ENCODE data around the gene WAC.

The WAC gene

GRCh38 chr10:28580825-28581224 is 47.9 kb downstream of the WAC start:
- ChIA-PET POLR2A (no interaction called here), CTCF (no interaction called here)

GRCh38 chr10:28581916-28582315 is 49.0 kb downstream of the WAC start:
- no peak for DNase-seq (ENCODE audit: extremely low spot score)
- TF ChIP-seq HDGF (IDR thresholded peaks at IDR 0.05; ENCODE audit: borderline replicate concordance) (no peak), SUZ12 (IDR thresholded peaks at IDR 0.05) (no peak), PKNOX1 (IDR thresholded peaks at IDR 0.05) (no peak), NFRKB (IDR thresholded peaks at IDR 0.05) (no peak), FOXK2 (IDR thresholded peaks at IDR 0.05) (no peak), TARDBP (IDR thresholded peaks at IDR 0.05) (no peak), BHLHE40 (IDR thresholded peaks at IDR 0.05; ENCODE audit: borderline replicate concordance) (no peak), FOXM1 (IDR thresholded peaks at IDR 0.05; ENCODE audit: borderline replicate concordance) (no peak), ZNF384 (IDR thresholded peaks at IDR 0.05) (no peak), CTBP1 (IDR thresholded peaks at IDR 0.05; ENCODE audit: borderline replicate concordance) (no peak), L3MBTL2 (conservative IDR thresholded peaks at IDR 0.05) (no peak), SP1 (IDR thresholded peaks at IDR 0.05) (no peak), ARNT (IDR thresholded peaks at IDR 0.05) (no peak), FOXA1 (IDR thresholded peaks at IDR 0.05) (no peak), ELF4 (IDR thresholded peaks at IDR 0.05) (no peak), LEF1 (IDR thresholded peaks at IDR 0.05; ENCODE audit: borderline replicate concordance) (no peak)
- ChIA-PET POLR2A (no interaction called here), CTCF (no interaction called here)

More at GRCh38 chr10:28580825-28581224, 47.9 kb downstream of the WAC start:
- no peak for TF ChIP-seq L3MBTL2 (conservative IDR thresholded peaks at IDR 0.05)
- no peak for TF ChIP-seq PKNOX1 (IDR thresholded peaks at IDR 0.05)
- TF ChIP-seq ELF4 (IDR thresholded peaks at IDR 0.05): no peak
- TF ChIP-seq LEF1 (IDR thresholded peaks at IDR 0.05; ENCODE audit: borderline replicate concordance): no peak
- no peak for TF ChIP-seq SP1 (IDR thresholded peaks at IDR 0.05)
- no peak for TF ChIP-seq BHLHE40 (IDR thresholded peaks at IDR 0.05; ENCODE audit: borderline replicate concordance)
- no peak for TF ChIP-seq CTBP1 (IDR thresholded peaks at IDR 0.05; ENCODE audit: borderline replicate concordance)
- no peak for TF ChIP-seq HDGF (IDR thresholded peaks at IDR 0.05; ENCODE audit: borderline replicate concordance)
- no peak for TF ChIP-seq FOXK2 (IDR thresholded peaks at IDR 0.05)
- no peak for TF ChIP-seq ZNF384 (IDR thresholded peaks at IDR 0.05)
- TF ChIP-seq FOXA1 (IDR thresholded peaks at IDR 0.05): no peak
- TF ChIP-seq ARNT (IDR thresholded peaks at IDR 0.05): no peak
- no peak for TF ChIP-seq SUZ12 (IDR thresholded peaks at IDR 0.05)
- TF ChIP-seq TARDBP (IDR thresholded peaks at IDR 0.05): no peak
- DNase-seq (ENCODE audit: extremely low spot score): no peak

GRCh38 chr10:28585076-28585475 is 52.2 kb downstream of the WAC start:
- POLR2A ChIA-PET: no interaction called here

GRCh38 chr10:28586176-28586575 is 53.3 kb downstream of the WAC start:
- POLR2A ChIA-PET: no interaction called here

More at GRCh38 chr10:28585076-28585475, 52.2 kb downstream of the WAC start:
- CTCF ChIA-PET: interaction anchor here (1.3 kb wide), 1 partner anchor 14 kb away, joined by 3 read pairs; no protein-coding TSS in a partner anchor
- DNase-seq (ENCODE audit: extremely low spot score): no peak
- TF ChIP-seq ARNT (IDR thresholded peaks at IDR 0.05) (no peak), FOXM1 (IDR thresholded peaks at IDR 0.05; ENCODE audit: borderline replicate concordance) (no peak), ZNF384 (IDR thresholded peaks at IDR 0.05) (no peak), BHLHE40 (IDR thresholded peaks at IDR 0.05; ENCODE audit: borderline replicate concordance) (no peak), NFRKB (IDR thresholded peaks at IDR 0.05) (no peak), CTBP1 (IDR thresholded peaks at IDR 0.05; ENCODE audit: borderline replicate concordance) (no peak), FOXK2 (IDR thresholded peaks at IDR 0.05) (no peak), LEF1 (IDR thresholded peaks at IDR 0.05; ENCODE audit: borderline replicate concordance) (no peak), SUZ12 (IDR thresholded peaks at IDR 0.05) (no peak), PKNOX1 (IDR thresholded peaks at IDR 0.05) (no peak), ELF4 (IDR thresholded peaks at IDR 0.05) (no peak), FOXA1 (IDR thresholded peaks at IDR 0.05) (no peak), SP1 (IDR thresholded peaks at IDR 0.05) (no peak), L3MBTL2 (conservative IDR thresholded peaks at IDR 0.05) (no peak)

More at GRCh38 chr10:28586176-28586575, 53.3 kb downstream of the WAC start:
- no peak for TF ChIP-seq ARNT (IDR thresholded peaks at IDR 0.05)
- TF ChIP-seq LEF1 (IDR thresholded peaks at IDR 0.05; ENCODE audit: borderline replicate concordance): no peak
- no peak for TF ChIP-seq SUZ12 (IDR thresholded peaks at IDR 0.05)
- TF ChIP-seq BHLHE40 (IDR thresholded peaks at IDR 0.05; ENCODE audit: borderline replicate concordance): no peak
- no peak for TF ChIP-seq L3MBTL2 (conservative IDR thresholded peaks at IDR 0.05)
- TF ChIP-seq SP1 (IDR thresholded peaks at IDR 0.05): no peak
- no peak for TF ChIP-seq HDGF (IDR thresholded peaks at IDR 0.05; ENCODE audit: borderline replicate concordance)
- no peak for TF ChIP-seq FOXK2 (IDR thresholded peaks at IDR 0.05)
- no peak for TF ChIP-seq PKNOX1 (IDR thresholded peaks at IDR 0.05)
- CTCF ChIA-PET: interaction anchor here (0.5 kb wide), 1 partner anchor 35 kb away, joined by 4 read pairs; no protein-coding TSS in a partner anchor
- DNase-seq (ENCODE audit: extremely low spot score): no peak
